GM21576 (cell line): ENCODE results near the gene COIL.

Source experiments
- ATAC-seq: cut with Tn5 transposase; IDR thresholded peaks from one replicate; pipeline ENCODE4 v1.9.1; 2021; ENCODE audit warnings: mild to moderate bottlenecking, moderate library complexity; ENCODE audit not compliant: unreplicated experiment

COIL gene

GRCh38 chr17:56910509-56911235 lies 50.2 kb downstream of the COIL start:
- no peak for ATAC-seq

- ATAC-seq: no peak
Measured at GRCh38 chr17:56909742-56910508, 50.9 kb downstream of the COIL start.

GRCh38 chr17:56908001-56908542 lies 52.8 kb downstream of the COIL start:
- peak; percentile 75 for ATAC-seq

- ATAC-seq: no peak
Measured at GRCh38 chr17:56903560-56903959, 57.3 kb downstream of the COIL start.

- no peak for ATAC-seq
Measured at GRCh38 chr17:56902348-56902747, 58.5 kb downstream of the COIL start.

GRCh38 chr17:56899403-56899802 lies 61.4 kb downstream of the COIL start:
- no peak for ATAC-seq

GRCh38 chr17:56898874-56899273 lies 62.0 kb downstream of the COIL start:
- no peak for ATAC-seq

GRCh38 chr17:56897646-56898424 lies 63.0 kb downstream of the COIL start:
- peak; percentile 66 for ATAC-seq

- ATAC-seq: no peak
Measured at GRCh38 chr17:56896968-56897359, 63.9 kb downstream of the COIL start.

- no peak for ATAC-seq
Measured at GRCh38 chr17:56896217-56896967, 64.5 kb downstream of the COIL start.

- no peak for ATAC-seq
Measured at GRCh38 chr17:56894859-56895455, 65.9 kb downstream of the COIL start.

GRCh38 chr17:56893503-56893902 lies 67.3 kb downstream of the COIL start:
- ATAC-seq: no peak

GRCh38 chr17:56892333-56892732 lies 68.5 kb downstream of the COIL start:
- no peak for ATAC-seq

GRCh38 chr17:56891751-56892150 lies 69.1 kb downstream of the COIL start:
- ATAC-seq: no peak

GRCh38 chr17:56890906-56891674 lies 69.8 kb downstream of the COIL start:
- no peak for ATAC-seq

- ATAC-seq: no peak
Measured at GRCh38 chr17:56890390-56890789, 70.5 kb downstream of the COIL start.
